ENCODE data around the gene AGAP3.

- no peak for TF ChIP-seq POU2F2 (IDR thresholded peaks at IDR 0.05; ENCODE audit: low read depth, low read length)
- no peak for TF ChIP-seq POLR2AphosphoS5 (IDR thresholded peaks at IDR 0.05; ENCODE audit: low read depth, low read length)
- TF ChIP-seq POLR2A (IDR thresholded peaks at IDR 0.05; ENCODE audit: low read depth, low read length), result no peak
- TF ChIP-seq TAF1 (IDR thresholded peaks at IDR 0.05; ENCODE audit: low read depth, low read length), result no peak
- no peak for TF ChIP-seq SPI1 (IDR thresholded peaks at IDR 0.05; ENCODE audit: low read depth, low read length)
Observed at GRCh38 chr7:151188252-151188542, 101.9 kb downstream of the AGAP3 start.

Data from GM12891 (cell line).